Transverse colon (tissue), 4 donors: ENCODE data around the gene GNB1L. TPM values are rescaled to one million over a fixed set of nuclear protein-coding genes. Genes with fewer than 3 reads are reported as not detected.

Experiments
- DNase-seq: peaks from one replicate; pipeline ENCODE4 v3.0.0-alpha.2; 2019
- H3K27ac ChIP-seq, 4 donors: fragments of 200-600 bp; sonication (generic); 2 replicates each; pipeline ENCODE4 v1.5.1; 2016 to 2018; ENCODE audit warnings: inconsistent platforms in 4 of 4
- H3K27me3 ChIP-seq: fragments of 200-600 bp; sonication (generic); 2 replicates; pipeline ENCODE4 v1.5.1; 2017; ENCODE audit warnings: inconsistent platforms
- H3K36me3 ChIP-seq, 4 donors: fragments of 200-600 bp; sonication (generic); 2 replicates each; pipeline ENCODE4 v1.5.1; 2017 to 2019; ENCODE audit warnings: inconsistent platforms in 4 of 4
- H3K4me1 ChIP-seq, 4 donors: fragments of 200-600 bp; sonication (generic); 2 replicates each; pipeline ENCODE4 v1.5.1; 2017 to 2020; ENCODE audit warnings: inconsistent platforms in 4 of 4
- H3K4me3 ChIP-seq, 4 donors: fragments of 200-600 bp; sonication (generic); 1 replicate in 1 of 4; 2 replicates in 3 of 4; pipeline versions ENCODE4 v1.5.1 to v1.6.1; 2017 to 2019; ENCODE audit warnings: inconsistent platforms in 4 of 4
- H3K9me3 ChIP-seq, 2 donors: fragments of 200-600 bp; sonication (generic); 2 replicates each; pipeline ENCODE4 v1.5.1; 2017 to 2019; ENCODE audit warnings: inconsistent platforms in 2 of 2
- CTCF ChIP-seq, 5 experiments: fragments of 200-600 bp in 3 of 5; fragments of 450-650 bp in 2 of 5; sonication (generic) in 3 of 5; IDR thresholded peaks; 1 replicate in 2 of 5; 2 replicates in 3 of 5; pipeline ENCODE4 v1.5.1; 2016 to 2017; ENCODE audit warnings: antibody characterized with exemption in 5 of 5, inconsistent platforms in 3 of 5, mild to moderate bottlenecking in 2 of 5, moderate library complexity in 1 of 5
- EP300 ChIP-seq: sonication (generic); formaldehyde crosslinking; IDR thresholded peaks from one replicate; pipeline ENCODE4 v1.6.1; 2017; ENCODE audit warnings: antibody characterized with exemption, low read depth
- POLR2A ChIP-seq: fragments of 450-650 bp; IDR thresholded peaks from one replicate; pipeline ENCODE4 v1.6.1; 2016; ENCODE audit warnings: antibody characterized with exemption, mild to moderate bottlenecking, moderate library complexity
- POLR2AphosphoS5 ChIP-seq, 3 donors: sonication (generic); formaldehyde crosslinking; IDR thresholded peaks; one replicate each; pipeline ENCODE4 v1.6.1; 2016; ENCODE audit warnings: antibody characterized with exemption in 3 of 3
- WGBS, 2 donors: methylation state at CpG; one replicate each; pipeline ENCODE4 v1.1.5; 2018; ENCODE audit warnings: low coverage in 1 of 2; 5-methylcytosine and 5-hydroxymethylcytosine counted together
- in situ Hi-C, 4 donors: fragments of 200-750 bp; cut with MboI; loops; one replicate each; pipeline versions ENCODE4 v1.15.0 to v1.15.1; 2017; ENCODE audit warnings: low sequenced_read_pairs in 3 of 4, low pct_ligation_motif_present in 1 of 4, low pct_unique_long_range_greater_than_20kb in 1 of 4
- intact Hi-C: fragments of 100-400 bp; cut with DNase I; formaldehyde crosslinking; loops from one replicate; pipeline ENCODE4 v1.15.1; 2023; ENCODE audit warnings: low total_unique reads
- total RNA-seq, 4 donors: library from RNA; depleted of rRNA; stranded (reverse); fragments of >200 nt; gene quantifications; one replicate each; pipeline ENCODE4 v1.1.0, GENCODE V29; 2016

Gene GNB1L
- total RNA-seq, 4 donors from 2014 or later: 0.80 to 4.8 (median 2.8) TPM

- Histone ChIP-seq H3K27me3 (no peaks in the 10 kb centered on the region), H3K4me1 (no peaks in the 10 kb centered on the region), H3K9me3 (no peaks in the 10 kb centered on the region), H3K36me3 (no peaks in the 10 kb centered on the region), H3K27ac (no peak overlapping the region), H3K4me3 (no peak overlapping the region)
- no peak for DNase-seq
- TF ChIP-seq POLR2A: no peak
- TF ChIP-seq CTCF (IDR thresholded peaks at IDR 0.05): no peak
- TF ChIP-seq POLR2AphosphoS5 (IDR thresholded peaks at IDR 0.05): no peak
- no peak for TF ChIP-seq EP300
- intact Hi-C loops: no loop called here
- WGBS, 2 donors: 90 to 94% methylated on average over 4 to 7 of the region's 7 CpGs
- in situ Hi-C loops: no loop called here
These were observed 28.6 kb downstream of the GNB1L start for GRCh38 chr22:19825904-19826618.

GRCh38 chr22:19824926-19825339 is 29.7 kb downstream of the GNB1L start:
- Histone ChIP-seq H3K27ac (no peak overlapping the region), H3K36me3 (no peaks in the 10 kb centered on the region), H3K9me3 (no peaks in the 10 kb centered on the region), H3K27me3 (no peaks in the 10 kb centered on the region), H3K4me1 (no peaks in the 10 kb centered on the region), H3K4me3 (no peak overlapping the region)
- in situ Hi-C loops (no loop called here), intact Hi-C loops (no loop called here)
- no peak for DNase-seq
- WGBS, 2 donors: 96% methylated on average over 7 of the region's 8 CpGs; no CpG with 5 or more reads in 1 of the 2 donors
- TF ChIP-seq CTCF (IDR thresholded peaks at IDR 0.05) (no peak), EP300 (no peak), POLR2A (no peak), POLR2AphosphoS5 (IDR thresholded peaks at IDR 0.05) (no peak)

GRCh38 chr22:19824212-19824925 is 30.3 kb downstream of the GNB1L start:
- TF ChIP-seq POLR2AphosphoS5 (IDR thresholded peaks at IDR 0.05) (no peak), POLR2A (no peak), EP300 (no peak), CTCF (IDR thresholded peaks at IDR 0.05) (no peak)
- no peak for DNase-seq
- intact Hi-C loops (no loop called here), in situ Hi-C loops (no loop called here)
- H3K4me3 ChIP-seq: no peak overlapping the region
- H3K4me1 ChIP-seq: no peaks in the 10 kb centered on the region
- H3K27ac ChIP-seq: no peak overlapping the region
- no peaks in the 10 kb centered on the region for H3K27me3 ChIP-seq
- no peaks in the 10 kb centered on the region for H3K36me3 ChIP-seq
- no peaks in the 10 kb centered on the region for H3K9me3 ChIP-seq
- 80 to 92% methylated on average over 1 to 16 of the region's 16 CpGs for WGBS, 2 donors

- Histone ChIP-seq H3K4me1 (no peaks in the 10 kb centered on the region), H3K27me3 (no peaks in the 10 kb centered on the region), H3K27ac (no peak overlapping the region), H3K36me3 (no peaks in the 10 kb centered on the region), H3K4me3 (no peak overlapping the region), H3K9me3 (no peaks in the 10 kb centered on the region)
- WGBS, 2 donors: 81 to 84% methylated on average over 3 to 9 of the region's 9 CpGs
- no peak for DNase-seq
- in situ Hi-C loops (no loop called here), intact Hi-C loops (no loop called here)
- TF ChIP-seq CTCF (IDR thresholded peaks at IDR 0.05) (no peak), POLR2A (no peak)
These were observed 30.8 kb downstream of the GNB1L start for GRCh38 chr22:19823902-19824211.
